Astrocyte of the hippocampus (primary cell): ENCODE results near the gene NPIPB6.
"Not testable (repeated sequence)": the region's sequence is repeated elsewhere in the genome, so short reads cannot be mapped to it uniquely, and the experiment has no call there.

Source experiments
- DNase-seq: peaks from one replicate; pipeline ENCODE4 v3.0.0; 2011; ENCODE audit warnings: low read depth, low spot score

The NPIPB6 gene

DNA sequence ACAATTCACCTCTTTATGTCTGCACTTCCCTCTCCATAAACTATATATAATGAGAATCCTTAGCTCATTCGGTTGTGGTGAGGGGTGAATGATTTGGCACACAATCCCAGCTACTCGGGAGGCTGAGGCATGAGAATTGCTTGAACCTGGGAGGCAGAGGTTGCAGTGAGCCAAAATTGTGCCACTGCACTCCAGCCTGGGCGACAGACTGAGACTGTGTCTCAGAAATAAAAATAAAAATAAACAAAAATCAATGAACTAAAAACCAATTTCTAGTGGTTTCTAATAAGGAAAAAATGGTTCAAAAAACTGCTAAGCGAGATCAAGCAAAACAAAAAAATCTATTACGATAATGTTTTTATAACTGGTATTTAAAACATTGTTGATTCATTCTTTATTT, at the start of gene NPIPB6:
NPIPB6 (minus strand) TSS at position 101 of the 400 bp plus-strand sequence. CDS start 686 bp downstream, outside the sequence.
- not testable (repeated sequence) for DNase-seq

DNA sequence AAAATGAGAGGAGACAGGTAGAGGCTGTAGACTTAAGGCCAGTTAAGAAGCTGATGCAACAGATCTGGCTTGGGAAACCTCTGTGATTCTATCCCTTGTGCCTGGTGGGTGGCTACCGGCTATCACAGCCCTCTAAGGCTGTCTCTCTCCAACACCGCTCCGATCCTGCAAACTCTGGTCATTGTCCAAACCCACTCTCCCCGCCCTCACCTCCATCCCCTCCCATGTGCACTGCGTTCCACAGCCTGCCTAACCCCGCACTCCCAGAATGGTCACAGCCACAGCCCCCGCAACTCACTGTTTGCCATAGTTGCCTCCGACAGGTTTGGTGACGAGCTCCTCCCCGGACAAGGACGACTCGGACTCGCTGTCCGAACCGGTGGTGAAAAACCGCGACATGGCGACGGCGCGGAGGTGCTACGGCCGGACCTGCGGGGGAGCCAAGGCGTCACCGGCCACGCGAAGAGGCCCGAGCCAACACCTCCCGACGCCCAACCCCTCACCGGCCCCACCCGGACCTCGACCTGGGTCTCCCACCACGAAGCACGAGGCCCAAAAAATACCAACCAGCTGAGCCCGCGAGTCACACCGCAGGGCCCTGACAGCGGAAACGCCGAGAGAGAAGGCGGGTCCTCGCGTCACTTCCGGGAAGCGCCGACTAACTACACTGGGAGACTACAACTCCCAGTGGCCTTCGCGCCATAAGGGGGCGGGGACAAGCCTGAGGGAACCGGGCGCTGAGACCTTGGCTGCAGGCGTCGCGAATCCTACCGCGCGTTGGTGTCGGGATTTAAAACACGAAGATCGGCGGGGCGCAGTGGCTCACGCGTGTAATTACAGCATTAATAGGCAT, 40.1 kb upstream of the NPIPB6 start, which contains the start of gene EIF3CL:
EIF3CL (minus strand) TSS at position 622 of the 853 bp plus-strand sequence; CDS start at position 399, 223 bp downstream.
- not testable (repeated sequence) for DNase-seq

DNA sequence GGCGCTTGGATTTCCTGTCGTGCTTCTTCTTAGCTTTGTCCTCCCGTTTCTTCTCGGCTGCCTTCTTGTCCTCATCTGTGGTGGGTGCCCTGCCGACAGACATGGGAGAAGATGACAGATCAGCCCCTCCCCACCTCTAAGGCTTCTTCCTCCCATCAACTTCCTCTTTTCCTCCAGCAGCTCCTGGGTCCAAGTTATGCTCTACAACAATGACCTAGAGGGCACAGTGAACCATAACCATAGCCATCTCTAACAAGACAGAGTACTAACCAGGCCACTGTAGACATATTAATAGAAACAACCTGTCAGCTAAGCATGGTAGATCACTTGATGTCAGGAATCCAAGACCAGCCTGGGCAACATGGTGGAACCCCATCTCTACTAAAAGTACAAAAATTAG, 28.7 kb upstream of the NPIPB6 start:
- DNase-seq: not testable (repeated sequence)

DNA sequence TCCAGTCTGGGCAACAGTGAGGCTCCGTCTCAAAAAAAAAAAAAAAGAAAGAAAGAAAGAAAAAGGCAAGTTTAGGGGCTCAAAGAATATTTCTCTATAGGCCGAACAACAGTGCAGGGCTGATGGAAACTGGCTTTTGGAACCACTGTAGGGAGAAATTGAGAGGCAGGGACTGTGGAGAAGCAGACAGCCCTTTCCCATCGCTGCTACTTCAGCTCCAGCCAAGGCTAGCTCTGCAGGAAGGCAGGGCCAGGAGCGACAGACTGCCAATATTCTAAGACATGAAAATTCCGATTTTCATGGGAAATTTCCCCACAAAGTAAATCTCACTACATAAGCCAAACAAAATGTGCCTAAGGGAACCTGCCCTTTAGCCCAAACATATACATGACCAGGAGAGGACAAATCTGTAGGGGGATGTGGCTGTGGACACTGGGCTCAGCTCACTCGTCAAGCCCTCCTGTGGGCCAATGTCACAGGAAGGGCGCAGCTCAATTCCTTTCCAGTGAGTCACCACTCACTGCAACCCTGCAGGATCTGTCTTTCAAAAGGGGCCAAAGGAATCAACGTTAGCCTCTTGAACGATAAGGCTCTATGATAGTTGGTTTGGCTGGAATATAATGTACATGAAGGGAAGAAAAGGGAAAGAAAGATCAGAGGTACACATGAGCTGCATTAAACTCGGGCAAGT, 19.0 kb upstream of the NPIPB6 start:
- not testable (repeated sequence) for DNase-seq

DNA sequence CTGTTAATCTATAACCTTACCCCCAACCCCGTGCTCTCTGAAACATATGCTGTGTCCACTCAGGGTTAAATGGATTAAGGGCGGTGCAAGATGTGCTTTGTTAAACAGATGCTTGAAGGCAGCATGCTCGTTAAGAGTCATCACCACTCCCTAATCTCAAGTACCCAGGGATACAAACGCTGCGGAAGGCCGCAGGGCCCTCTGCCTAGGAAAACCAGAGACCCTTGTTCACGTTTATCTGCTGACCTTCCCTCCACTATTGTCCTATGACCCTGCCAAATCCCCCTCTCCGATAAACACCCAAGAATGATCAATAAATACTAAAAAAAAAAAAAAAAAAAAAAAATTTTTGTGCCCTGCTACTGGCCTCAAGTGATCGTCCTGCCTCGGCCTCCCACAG, 14.5 kb upstream of the NPIPB6 start:
- not testable (repeated sequence) for DNase-seq

DNA sequence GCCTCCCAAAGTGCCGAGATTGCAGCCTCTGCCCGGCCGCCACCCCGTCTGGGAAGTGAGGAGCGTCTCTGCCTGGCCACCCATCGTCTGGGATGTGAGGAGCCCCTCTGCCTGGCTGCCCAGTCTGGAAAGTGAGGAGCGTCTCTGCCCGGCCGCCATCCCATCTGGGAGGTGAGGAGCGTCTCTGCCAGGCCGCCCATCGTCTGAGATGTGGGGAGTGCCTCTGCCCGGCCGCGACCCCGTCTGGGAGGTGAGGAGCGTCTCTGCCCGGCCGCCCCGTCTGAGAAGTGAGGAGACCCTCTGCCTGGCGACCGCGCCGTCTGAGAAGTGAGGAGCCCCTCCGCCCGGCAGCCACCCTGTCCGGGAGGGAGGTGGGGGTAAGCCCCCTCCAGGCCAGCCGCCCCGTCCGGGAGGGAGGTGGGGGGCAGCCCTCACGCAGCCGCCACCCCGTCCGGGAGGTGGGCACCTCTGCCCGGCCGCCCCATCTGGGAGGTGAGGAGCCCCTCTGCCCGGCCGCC, 13.9 kb upstream of the NPIPB6 start:
- not testable (repeated sequence) for DNase-seq

DNA sequence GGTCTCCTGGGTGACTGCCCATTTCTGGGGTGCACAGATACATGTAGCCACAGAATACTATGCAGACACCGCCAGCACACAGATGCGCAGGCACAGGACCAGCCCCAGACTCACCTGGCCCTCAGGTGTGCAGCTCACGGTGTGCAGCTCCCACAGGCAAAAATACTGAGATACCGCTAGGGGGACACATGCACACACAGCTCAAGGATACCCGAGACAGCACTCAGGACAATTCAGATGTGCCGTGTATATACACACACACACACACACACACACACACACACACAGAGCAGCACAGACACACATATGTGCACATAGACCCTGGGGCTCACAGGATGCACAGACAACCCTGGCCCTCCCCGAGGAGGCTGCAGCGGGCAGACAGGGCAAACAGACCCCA, 11.8 kb upstream of the NPIPB6 start:
- DNase-seq: not testable (repeated sequence)

DNA sequence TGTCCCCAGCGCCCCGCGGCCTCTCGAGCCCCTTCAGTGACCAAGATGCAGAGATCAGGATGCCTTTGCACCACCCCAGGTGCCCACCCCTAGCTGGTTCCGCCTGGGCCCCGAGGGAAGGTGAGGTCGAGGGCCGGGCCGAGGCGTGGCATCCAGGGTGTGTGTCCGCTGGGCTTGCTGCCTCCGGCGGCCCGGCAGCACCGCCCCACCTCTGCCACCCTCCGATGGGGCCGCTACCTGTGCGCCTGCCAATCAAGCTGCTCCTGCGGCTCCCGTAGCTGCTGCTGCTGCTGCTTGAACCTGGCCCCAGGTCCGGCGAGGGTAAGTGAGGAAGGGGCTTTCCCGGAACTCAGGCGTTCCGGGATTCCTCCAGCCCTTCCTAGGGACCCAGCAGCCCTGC, 11.0 kb upstream of the NPIPB6 start:
- DNase-seq: not testable (repeated sequence)

DNA sequence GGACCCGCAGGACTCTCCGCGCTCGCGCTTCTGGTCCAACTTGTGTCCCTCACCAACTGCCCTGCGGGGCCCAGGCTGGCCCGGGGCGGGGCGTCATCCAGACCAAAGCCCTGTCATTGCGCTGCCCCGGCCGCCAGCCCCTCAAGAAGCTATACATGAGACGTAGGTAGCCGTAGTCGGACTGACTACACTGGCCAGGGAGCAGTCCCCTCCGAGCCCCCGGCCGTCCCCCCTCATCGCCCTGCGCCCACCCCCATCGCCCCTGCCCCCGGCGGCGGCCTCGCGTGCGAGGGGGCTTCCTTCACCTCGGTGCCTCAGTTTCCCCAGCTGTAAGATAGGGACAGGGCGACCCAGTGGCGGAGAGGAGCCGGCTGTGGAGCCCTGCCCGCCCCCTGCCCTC, 4.6 kb upstream of the NPIPB6 start:
- DNase-seq: not testable (repeated sequence)

DNA sequence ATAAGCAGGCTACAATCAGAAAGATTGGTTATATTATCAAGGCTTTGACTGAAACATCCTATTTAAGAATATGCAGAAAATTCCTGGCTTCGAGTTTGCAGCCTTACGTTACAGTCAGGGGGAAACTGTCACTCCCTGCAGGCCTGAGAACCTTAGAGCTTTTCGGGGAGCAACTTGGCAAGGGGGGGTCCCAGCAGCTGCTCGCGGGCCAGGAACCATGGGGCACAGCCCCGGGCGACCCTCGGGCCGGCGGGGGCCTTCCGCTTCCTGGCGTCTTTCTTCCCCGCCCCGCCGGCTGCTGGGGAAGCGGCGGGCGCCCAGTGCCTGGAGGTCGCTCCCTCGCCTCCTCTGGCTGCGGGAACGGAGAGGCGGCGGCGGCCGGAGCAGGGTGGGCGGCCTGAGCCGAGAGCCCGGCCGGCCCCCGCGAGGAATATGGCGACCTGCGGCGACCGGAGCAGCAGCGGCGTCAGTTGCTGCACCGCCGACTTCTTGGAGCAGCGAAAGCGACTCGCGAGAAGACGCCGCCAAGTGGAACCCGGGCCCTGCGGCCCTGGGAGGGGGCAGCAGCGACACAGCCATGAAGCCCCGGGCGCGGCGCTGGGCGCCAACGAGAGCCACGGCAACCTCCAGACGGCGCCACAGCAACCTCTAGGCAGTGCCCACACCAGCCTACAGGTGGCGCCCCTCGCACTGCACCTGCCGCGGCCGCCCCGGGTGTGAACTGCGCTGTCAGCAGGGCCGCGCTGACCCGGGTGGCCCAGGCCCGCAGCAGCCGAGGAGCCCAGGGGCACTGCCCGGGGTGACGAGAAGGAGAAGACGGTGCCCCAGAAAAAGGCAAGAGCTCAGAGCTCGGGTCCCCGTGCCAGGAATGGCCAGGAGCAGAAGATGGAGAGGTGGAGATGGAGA, 1.2 kb upstream of the NPIPB6 start:
- not testable (repeated sequence) for DNase-seq

DNA sequence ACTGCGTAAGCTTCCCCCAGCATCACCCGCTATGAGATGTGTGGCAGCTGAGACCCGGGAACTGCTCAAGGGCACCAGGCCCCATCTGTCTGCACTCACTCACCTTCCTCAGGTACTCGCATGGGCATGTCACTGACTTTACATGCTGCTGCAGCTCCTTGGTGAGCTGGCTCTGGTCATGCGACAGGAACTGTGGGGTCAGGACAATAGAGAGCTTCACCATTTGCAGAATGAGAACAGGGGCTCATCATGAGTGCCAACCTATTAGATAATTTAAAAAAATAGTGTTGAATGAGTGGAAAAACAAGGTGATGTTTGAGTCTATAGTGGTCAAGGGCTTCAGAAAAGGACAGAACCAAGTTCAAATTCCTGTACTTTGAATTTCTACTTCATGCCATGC, 708 bp downstream of the NPIPB6 start:
- not testable (repeated sequence) for DNase-seq

DNA sequence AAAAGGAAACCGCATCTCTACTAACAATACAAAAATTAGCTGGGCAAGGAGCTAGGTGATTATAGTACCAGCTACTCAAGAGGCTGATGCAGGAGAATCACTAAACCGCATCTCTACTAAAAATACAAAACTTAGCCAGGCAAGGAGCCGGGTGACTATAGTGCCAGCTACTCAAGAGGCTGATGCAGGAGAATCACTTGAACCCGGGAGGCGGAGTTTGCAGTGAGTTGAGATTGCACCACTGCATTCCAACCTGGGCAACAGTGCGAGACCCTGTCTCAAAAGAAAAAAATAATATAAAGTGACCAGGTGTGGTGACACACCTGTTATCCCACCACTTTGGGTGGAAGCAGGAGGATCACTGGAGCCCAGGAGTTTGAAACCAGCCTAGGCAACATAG, 25.1 kb downstream of the NPIPB6 start:
- not testable (repeated sequence) for DNase-seq

DNA sequence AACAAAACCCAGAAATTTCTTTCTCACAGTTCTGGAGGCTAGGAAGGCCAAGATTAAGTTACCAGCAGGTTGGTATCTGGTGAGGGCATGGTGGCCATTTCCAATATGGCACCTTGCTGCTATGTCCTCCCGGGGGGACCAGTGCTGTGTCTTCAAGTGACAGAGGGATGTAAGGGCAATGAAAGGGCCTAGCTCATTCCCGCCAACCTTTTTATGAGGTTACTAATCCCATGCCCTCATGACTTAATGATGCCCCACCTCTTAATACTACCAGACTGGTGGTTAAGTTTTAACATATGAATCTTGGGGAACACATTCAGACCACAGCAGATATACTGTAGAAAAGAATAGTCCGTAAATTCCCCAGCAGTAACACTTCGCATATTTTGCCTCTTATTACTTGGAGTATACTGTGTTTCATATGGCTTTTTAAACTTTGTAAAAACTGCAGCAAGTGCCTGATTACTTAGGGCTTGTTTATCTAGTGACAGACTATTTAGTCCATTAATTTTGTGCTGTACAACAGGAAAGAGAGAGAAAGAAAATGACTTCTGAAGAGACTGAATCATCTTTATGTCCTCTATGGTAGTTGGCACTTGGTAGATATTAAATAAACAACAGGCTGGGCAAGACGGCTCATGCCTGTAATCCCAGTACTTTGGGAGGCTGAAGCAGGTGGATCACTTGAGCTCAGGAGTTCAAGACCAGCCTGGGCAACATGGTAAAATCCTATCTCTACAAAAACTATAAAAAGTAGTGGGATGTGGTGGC, 26.2 kb downstream of the NPIPB6 start:
- not testable (repeated sequence) for DNase-seq

DNA sequence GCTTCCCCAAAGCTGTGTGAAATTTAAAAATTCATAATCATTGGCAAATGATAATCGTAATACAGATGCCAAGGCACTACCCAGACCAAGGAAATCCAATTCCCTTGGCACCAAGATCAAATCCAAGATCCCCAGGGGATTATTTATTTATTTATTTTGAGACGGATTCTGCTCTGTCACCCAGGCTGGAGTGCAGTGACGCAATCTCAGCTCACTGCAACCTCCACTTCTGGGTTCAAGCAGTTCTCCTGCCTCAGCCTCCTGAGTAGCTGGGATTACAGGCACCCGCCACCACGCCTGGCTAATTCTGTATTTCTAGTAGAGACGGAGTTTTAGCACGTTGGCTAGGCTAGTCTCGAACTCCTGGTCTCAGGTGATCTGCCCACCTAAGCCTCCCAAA, 27.6 kb downstream of the NPIPB6 start:
- DNase-seq: not testable (repeated sequence)

DNA sequence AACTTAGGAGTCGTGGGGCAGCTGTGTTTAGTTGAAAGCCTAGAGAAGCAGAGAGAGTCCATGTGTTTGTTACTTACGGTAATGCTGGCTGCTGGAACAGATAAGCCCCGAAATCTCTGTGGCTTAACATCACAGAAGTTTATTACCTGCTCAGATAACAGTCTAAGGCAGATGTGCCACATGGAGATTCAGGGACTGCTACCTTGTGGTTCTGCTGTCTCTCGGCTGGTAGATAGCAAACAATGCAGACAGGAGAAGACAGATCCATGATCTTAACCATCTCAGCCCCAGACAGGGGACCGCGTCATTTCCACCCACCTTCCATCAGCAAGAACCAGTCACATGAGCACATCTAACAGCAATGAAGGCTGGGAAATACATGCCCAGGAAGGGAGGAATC, 30.7 kb downstream of the NPIPB6 start:
- DNase-seq: not testable (repeated sequence)

DNA sequence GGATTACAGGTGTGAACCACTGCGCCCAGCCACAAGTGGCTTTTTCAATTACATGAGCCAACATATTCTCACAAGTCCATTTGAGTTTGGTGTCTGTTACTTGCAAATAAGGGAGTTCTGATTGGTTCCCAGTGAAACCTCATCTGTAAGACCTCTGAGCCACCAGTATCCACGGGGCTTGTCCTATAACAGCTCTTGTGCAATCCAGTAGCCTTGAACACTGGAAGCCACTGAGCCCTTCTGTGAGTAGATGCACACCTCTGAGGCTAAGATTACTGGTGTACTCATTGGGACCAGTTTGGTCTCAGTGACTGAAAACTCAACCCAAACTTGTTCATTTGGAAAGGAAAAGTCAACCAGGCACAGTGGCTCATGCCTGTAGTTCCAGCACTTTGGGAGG, 32.3 kb downstream of the NPIPB6 start:
- not testable (repeated sequence) for DNase-seq

DNA sequence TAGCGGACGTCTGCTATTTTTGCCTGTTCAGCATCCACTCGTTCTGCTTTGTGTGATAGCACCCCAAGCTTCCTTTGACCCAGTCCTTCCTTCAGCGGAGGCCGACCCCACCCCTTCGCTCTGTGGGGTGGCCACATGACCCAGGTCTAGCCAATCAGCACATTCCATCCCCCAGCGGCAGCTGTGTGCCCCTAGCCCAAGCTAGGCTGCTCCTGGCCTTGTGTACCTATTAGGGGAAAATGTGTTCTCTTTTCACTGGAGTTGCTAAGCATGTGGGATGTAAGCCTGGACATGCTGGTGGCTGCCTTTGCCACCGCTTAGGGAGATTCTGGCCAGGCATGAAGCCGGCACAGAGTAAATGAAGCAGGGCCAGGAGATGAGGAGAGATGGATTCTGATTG, 33.1 kb downstream of the NPIPB6 start:
- DNase-seq: not testable (repeated sequence)

DNA sequence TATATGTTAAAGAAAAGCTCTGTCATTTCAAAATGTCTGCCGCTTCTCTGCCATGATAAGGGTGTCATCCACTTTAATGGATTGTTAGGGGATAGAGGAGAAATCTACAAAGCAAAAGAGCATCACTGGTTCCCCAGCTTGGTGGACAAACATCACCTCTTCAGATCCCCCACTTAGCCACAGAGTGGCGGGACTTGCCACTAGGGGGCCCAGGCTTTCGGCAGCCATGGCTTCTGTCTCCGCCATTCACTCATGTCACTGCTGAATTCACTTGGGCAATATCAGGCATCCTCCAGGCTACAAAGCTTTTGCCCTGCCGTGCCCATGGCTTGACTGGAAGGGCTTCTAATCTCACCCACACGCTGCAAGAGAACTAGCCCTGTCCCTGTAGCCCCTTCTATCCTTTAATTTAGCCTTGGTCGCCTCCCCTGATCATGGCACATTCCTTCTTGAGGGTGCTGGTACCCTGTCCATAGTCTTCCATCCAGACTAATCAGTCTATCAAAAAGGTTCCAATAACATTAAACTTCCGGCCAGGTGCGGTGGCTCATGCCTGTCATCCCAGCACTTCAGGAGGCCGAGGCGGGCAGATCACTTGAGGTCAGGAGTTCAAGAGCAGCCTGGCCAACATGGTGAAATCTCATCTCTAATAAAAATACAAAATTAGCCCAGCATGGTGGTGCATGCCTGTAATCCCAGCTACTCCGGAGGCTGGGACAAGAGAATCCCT, 36.3 kb downstream of the NPIPB6 start:
- peak; percentile 61 for DNase-seq

DNA sequence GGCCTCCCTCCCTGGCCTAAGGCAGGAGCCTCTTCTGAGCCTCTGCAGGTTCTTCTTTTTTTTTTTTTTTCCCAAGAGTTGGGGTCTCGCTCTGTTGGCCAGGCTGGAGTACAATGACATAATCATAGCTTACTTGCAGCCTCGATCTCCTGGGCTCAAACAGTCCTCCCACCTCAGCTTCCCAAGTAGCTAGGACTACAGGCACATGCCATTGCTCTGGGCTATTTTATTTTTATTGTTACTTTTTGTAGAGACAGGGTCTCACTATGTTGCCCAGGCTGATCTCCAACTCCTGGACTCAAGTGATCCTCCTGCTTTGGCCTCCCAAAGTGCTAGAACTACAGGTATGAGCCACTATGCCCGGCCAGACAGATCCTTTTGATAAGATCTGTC, 38.4 kb downstream of the NPIPB6 start:
- DNase-seq: no peak
